LNCAP (cell line): ENCODE measurements around the gene DSCAML1.

Source experiments
- CTCF ChIP-seq: fragments of 450-650 bp; IDR thresholded peaks from 2 replicates; pipeline ENCODE4 v1.5.1; 2017; ENCODE audit warnings: mild to moderate bottlenecking

DSCAML1 gene

GRCh38 chr11:117547946-117548345, 249.1 kb downstream of the DSCAML1 start:
- TF ChIP-seq CTCF = no peak

GRCh38 chr11:117547195-117547850, 249.7 kb downstream of the DSCAML1 start:
- no peak for TF ChIP-seq CTCF

- no peak for TF ChIP-seq CTCF
These were observed 250.4 kb downstream of the DSCAML1 start for GRCh38 chr11:117546431-117547194.

GRCh38 chr11:117545706-117546105, 251.3 kb downstream of the DSCAML1 start:
- TF ChIP-seq CTCF = no peak

GRCh38 chr11:117544130-117544800, 252.8 kb downstream of the DSCAML1 start:
- TF ChIP-seq CTCF = no peak

- no peak for TF ChIP-seq CTCF
These were observed 255.8 kb downstream of the DSCAML1 start for GRCh38 chr11:117541211-117541610.

- no peak for TF ChIP-seq CTCF
These were observed 258.5 kb downstream of the DSCAML1 start for GRCh38 chr11:117538263-117539135.
